ENCODE results near the gene CCDC180. TPM values are rescaled to one million over a fixed set of nuclear protein-coding genes. Genes with fewer than 3 reads are reported as not detected.

CCDC180 gene
- total and polyA plus RNA-seq, 10 of the 15 experiments (the other 5 are each of a cell fraction or from before 2014, with no cell fraction given), result 0.31 to 1.1 (median 0.57) TPM

GRCh38 chr9:97299809-97300414 lies 7.5 kb upstream of the CCDC180 start (continued):
- TF ChIP-seq ZBTB40 (IDR thresholded peaks at IDR 0.05; ENCODE audit: borderline replicate concordance) (no peak), ZNF592 (IDR thresholded peaks at IDR 0.05) (no peak), ZNF384 (IDR thresholded peaks at IDR 0.05; ENCODE audit: borderline replicate concordance, low read depth, low read length) (no peak), ZNF687 (IDR thresholded peaks at IDR 0.05) (no peak; the same call in 1 of the 2 replicates), CHD1 (IDR thresholded peaks at IDR 0.05; ENCODE audit: low read depth, low read length) (no peak), E4F1 (IDR thresholded peaks at IDR 0.05; ENCODE audit: borderline replicate concordance, partially characterized antibody) (no peak), POLR2A (IDR thresholded peaks at IDR 0.05; ENCODE audit: low read depth, low read length) (no peak), HSF1 (IDR thresholded peaks at IDR 0.05; ENCODE audit: low read depth, low read length) (no peak), DPF2 (IDR thresholded peaks at IDR 0.05) (peak; percentile 46; the same call in 1 of the 2 replicates), RB1 (IDR thresholded peaks at IDR 0.05; ENCODE audit: borderline replicate concordance) (no peak), EGR1 (IDR thresholded peaks at IDR 0.05; ENCODE audit: borderline replicate concordance in 1 of 2, low read depth in 2 of 2, low read length in 2 of 2) (no peak), ESRRA (IDR thresholded peaks at IDR 0.05; ENCODE audit: low read length) (no peak), LARP7 (IDR thresholded peaks at IDR 0.05) (no peak)
